HCT116 (cell line): ENCODE results near the gene TAC3. TPM values are rescaled to one million over a fixed set of nuclear protein-coding genes. Genes with fewer than 3 reads are reported as not detected.

Experiments used
- ATAC-seq: fragments of 200-7000 bp; cut with Tn5 transposase; 2 replicates; pipeline ENCODE4 v1.9.1; 2020; ENCODE audit warnings: mild to moderate bottlenecking, moderate library complexity
- BruUV-seq: library from RNA; stranded (reverse); fragments of 400-500 nt; replicated peaks from 2 replicates; lab custom pipeline; 2021; lab: Mats Ljungman, UMichigan
- CTCF ChIA-PET: fragments of 300-600 bp; sonication (Branson Sonifier 250); formaldehyde crosslinking; loops from one replicate; lab custom pipeline; 2021; ENCODE audit warnings: antibody characterized with exemption; lab: Charles Lee
- POLR2A ChIA-PET: fragments of 300-600, 350-600 bp; sonication (Branson Sonifier 250); formaldehyde crosslinking; loops from one replicate; lab custom pipeline; 2021; ENCODE audit warnings: antibody characterized with exemption; lab: Charles Lee
- RAD21 ChIA-PET, 2 experiments: fragments of 300-600 bp; sonication (Branson Sonifier 250); formaldehyde crosslinking; loops; one replicate each; lab custom pipeline; 2023; ENCODE audit warnings: low total read pairs in 2 of 2; ENCODE audit not compliant: uncharacterized antibody in 2 of 2, unreplicated experiment in 2 of 2, low non-redundant PET in 1 of 2; lab: Charles Lee
- DNase-seq: peaks from one replicate; pipeline ENCODE4 v3.0.0-alpha.2; 2010; ENCODE audit warnings: low read depth, low spot score
- H2AFZ ChIP-seq: fragments of 200-600 bp; shearing (Covaris generic), sonication (generic); 2 replicates; pipeline ENCODE4 v1.6.1; 2017; ENCODE audit warnings: low read depth, mixed run types, mixed read lengths, antibody characterized with exemption, low read length; ENCODE audit not compliant: poor library complexity, severe bottlenecking
- H3K27ac ChIP-seq: 2 replicates; pipeline ENCODE4 v1.5.1; 2012; ENCODE audit warnings: low read depth, low read length
- H3K27me3 ChIP-seq: fragments of 200-600 bp; sonication (generic); 2 replicates; pipeline ENCODE4 v1.6.1; 2016; ENCODE audit warnings: mixed run types, low read length, mixed read lengths; ENCODE audit not compliant: insufficient read depth
- H3K36me3 ChIP-seq, 2 experiments: fragments of 200-500 bp in 1 of 2; fragments of 200-600 bp in 1 of 2; sonication (Bioruptor generic) in 1 of 2; sonication (generic) in 1 of 2; 2 replicates each; pipeline versions ENCODE4 v1.5.1 to v1.6.1; 2014 to 2016; ENCODE audit warnings: low read length in 2 of 2, inconsistent platforms in 1 of 2, mixed read lengths in 1 of 2, mixed run types in 1 of 2; ENCODE audit not compliant: insufficient read depth in 2 of 2, control insufficient read depth in 1 of 2
- H3K4me1 ChIP-seq, 2 experiments: fragments of 200-600 bp in 1 of 2; sonication (generic) in 1 of 2; 2 replicates each; pipeline versions ENCODE4 v1.5.1 to v1.6.1; 2012 to 2017; ENCODE audit warnings: low read length in 2 of 2, inconsistent platforms in 1 of 2, mild to moderate bottlenecking in 1 of 2, mixed read lengths in 1 of 2, mixed run types in 1 of 2, moderate library complexity in 1 of 2; ENCODE audit not compliant: insufficient read depth in 2 of 2, control insufficient read depth in 1 of 2
- H3K4me2 ChIP-seq: fragments of 200-600 bp; sonication (generic); 2 replicates; pipeline ENCODE4 v1.6.1; 2017; ENCODE audit warnings: mixed run types, low read length, mixed read lengths
- H3K4me3 ChIP-seq, 2 experiments: fragments of 200-600 bp in 1 of 2; sonication (generic) in 1 of 2; replicated peaks in 1 of 2; 2 replicates each; pipeline ENCODE4 v1.5.1; 2011 to 2016; ENCODE audit warnings: low read length in 2 of 2, control low read depth in 1 of 2, low read depth in 1 of 2, mild to moderate bottlenecking in 1 of 2, mixed read lengths in 1 of 2, mixed run types in 1 of 2
- H3K79me2 ChIP-seq: fragments of 200-600 bp; sonication (generic); 2 replicates; pipeline ENCODE4 v1.6.1; 2017; ENCODE audit warnings: mild to moderate bottlenecking, mixed run types, low read length, moderate library complexity, mixed read lengths; ENCODE audit not compliant: insufficient read depth
- H3K9ac ChIP-seq: fragments of 200-600 bp; sonication (generic); 2 replicates; pipeline ENCODE4 v1.6.1; 2016; ENCODE audit warnings: low read length, mixed read lengths
- H3K9me2 ChIP-seq: fragments of 200-600 bp; sonication (generic), shearing (Covaris generic); 2 replicates; pipeline ENCODE4 v1.6.1; 2017; ENCODE audit warnings: mixed run types, mild to moderate bottlenecking, moderate library complexity; ENCODE audit not compliant: insufficient read depth
- H3K9me3 ChIP-seq, 2 experiments: fragments of 200-500 bp in 1 of 2; fragments of 200-600 bp in 1 of 2; sonication (Bioruptor generic) in 1 of 2; sonication (generic) in 1 of 2; 2 replicates each; pipeline ENCODE4 v1.6.1; 2014 to 2017; ENCODE audit warnings: low read length in 2 of 2, mixed read lengths in 2 of 2, inconsistent platforms in 1 of 2, low read depth in 1 of 2, mild to moderate bottlenecking in 1 of 2, mixed run types in 1 of 2, moderate library complexity in 1 of 2; ENCODE audit not compliant: control insufficient read depth in 1 of 2, insufficient read depth in 1 of 2
- H4K20me1 ChIP-seq: fragments of 200-600 bp; sonication (generic), shearing (Covaris generic); 2 replicates; pipeline ENCODE4 v1.6.1; 2017; ENCODE audit warnings: mixed run types, mild to moderate bottlenecking, moderate library complexity; ENCODE audit not compliant: insufficient read depth
- EGR1 ChIP-seq: IDR thresholded peaks from 2 replicates; pipeline ENCODE4 v1.6.1; 2012; ENCODE audit warnings: low read depth
- EZH2phosphoT487 ChIP-seq: fragments of 200-600 bp; IDR thresholded peaks from 2 replicates; pipeline ENCODE4 v1.6.1; 2018; ENCODE audit warnings: antibody characterized with exemption, borderline replicate concordance
- JUND ChIP-seq: IDR thresholded peaks from 2 replicates; pipeline ENCODE4 v1.6.1; 2012
- MAX ChIP-seq: IDR thresholded peaks from 2 replicates; pipeline ENCODE4 v1.6.1; 2012
- POLR2A ChIP-seq: IDR thresholded peaks from 2 replicates; pipeline ENCODE4 v1.7.0; 2011; ENCODE audit warnings: borderline replicate concordance; ENCODE audit not compliant: insufficient read depth, insufficient read length; ENCODE audit errors: extremely low read depth
- POLR2AphosphoS5 ChIP-seq: IDR thresholded peaks from 2 replicates; pipeline ENCODE4 v1.6.1; 2011; ENCODE audit warnings: mild to moderate bottlenecking, low read depth, low read length, moderate library complexity
- RAD21 ChIP-seq: IDR thresholded peaks from 2 replicates; pipeline ENCODE4 v1.6.1; 2012; ENCODE audit warnings: low read depth, mild to moderate bottlenecking
- SP1 ChIP-seq: IDR thresholded peaks from 2 replicates; pipeline ENCODE4 v1.6.1; 2012; ENCODE audit warnings: low read depth
- TCF7L2 ChIP-seq: IDR thresholded peaks from 2 replicates; pipeline ENCODE4 v1.7.0; 2011; ENCODE audit warnings: borderline replicate concordance, inconsistent platforms; ENCODE audit not compliant: insufficient read depth, insufficient read length; ENCODE audit errors: extremely low read depth
- YY1 ChIP-seq: IDR thresholded peaks from 2 replicates; pipeline ENCODE4 v1.6.1; 2011; ENCODE audit warnings: low read length, low read depth, moderate library complexity, mild to moderate bottlenecking; ENCODE audit not compliant: insufficient replicate concordance; ENCODE audit errors: extremely low read depth
- ZBTB33 ChIP-seq: IDR thresholded peaks from 2 replicates; pipeline ENCODE4 v1.6.1; 2011; ENCODE audit warnings: mild to moderate bottlenecking, low read length, moderate library complexity; ENCODE audit not compliant: insufficient replicate concordance; ENCODE audit errors: extremely low read depth
- ZFX ChIP-seq: fragments of 450-650 bp; IDR thresholded peaks from 2 replicates; pipeline ENCODE4 v1.6.1; 2017
- intact Hi-C: fragments of 100-400 bp; cut with micrococcal nuclease; formaldehyde crosslinking; loops from 2 replicates; pipeline ENCODE4 v1.10.0; 2022
- total RNA-seq: library from RNA; stranded (reverse); gene quantifications from one replicate; pipeline ENCODE4 v1.2.1, GENCODE V29; 2021; ENCODE audit not compliant: unreplicated experiment
- TF ChIP-seq, protein P1 (sequence below): IDR thresholded peaks from 2 replicates; pipeline ENCODE4 v1.6.1; 2012; ENCODE audit warnings: low read depth

TAC3 gene
- total RNA-seq, 1 experiment from 2014 or later = not detected

- no peak for TF ChIP-seq EZH2phosphoT487
- TF ChIP-seq ZFX = no peak
- no peak for TF ChIP-seq JUND
These were observed 35.3 kb downstream of the TAC3 start (continued) for GRCh38 chr12:56980941-56981530.

GRCh38 chr12:56980268-56980667 is 36.1 kb downstream of the TAC3 start:
- CTCF ChIA-PET = no interaction called here
- no TSS peak for BruUV-seq
- DNase-seq (no peak), ATAC-seq (no peak)
- Histone ChIP-seq H3K27me3 (no peaks in the 10 kb centered on the region), H3K36me3 (no peaks in the 10 kb centered on the region), H3K79me2 (no peaks in the 10 kb centered on the region), H3K4me1 (no peaks in the 10 kb centered on the region), H2AFZ (no peak overlapping the region), H3K4me2 (no peak overlapping the region), H4K20me1 (no peaks in the 10 kb centered on the region), H3K9me2 (no peaks in the 10 kb centered on the region), H3K27ac (no peak overlapping the region), H3K4me3 (no peak overlapping the region), H3K9me3 (no peaks in the 10 kb centered on the region), H3K9ac (no peak overlapping the region)
- TF ChIP-seq ZFX = no peak
- TF ChIP-seq YY1 = no peak
- TF ChIP-seq POLR2AphosphoS5 = no peak
- no peak for TF ChIP-seq SP1
- no peak for TF ChIP-seq MAX
- TF ChIP-seq ZBTB33 = no peak
- TF ChIP-seq POLR2A = no peak
- TF ChIP-seq RAD21 = no peak
- TF ChIP-seq, protein P1, sequence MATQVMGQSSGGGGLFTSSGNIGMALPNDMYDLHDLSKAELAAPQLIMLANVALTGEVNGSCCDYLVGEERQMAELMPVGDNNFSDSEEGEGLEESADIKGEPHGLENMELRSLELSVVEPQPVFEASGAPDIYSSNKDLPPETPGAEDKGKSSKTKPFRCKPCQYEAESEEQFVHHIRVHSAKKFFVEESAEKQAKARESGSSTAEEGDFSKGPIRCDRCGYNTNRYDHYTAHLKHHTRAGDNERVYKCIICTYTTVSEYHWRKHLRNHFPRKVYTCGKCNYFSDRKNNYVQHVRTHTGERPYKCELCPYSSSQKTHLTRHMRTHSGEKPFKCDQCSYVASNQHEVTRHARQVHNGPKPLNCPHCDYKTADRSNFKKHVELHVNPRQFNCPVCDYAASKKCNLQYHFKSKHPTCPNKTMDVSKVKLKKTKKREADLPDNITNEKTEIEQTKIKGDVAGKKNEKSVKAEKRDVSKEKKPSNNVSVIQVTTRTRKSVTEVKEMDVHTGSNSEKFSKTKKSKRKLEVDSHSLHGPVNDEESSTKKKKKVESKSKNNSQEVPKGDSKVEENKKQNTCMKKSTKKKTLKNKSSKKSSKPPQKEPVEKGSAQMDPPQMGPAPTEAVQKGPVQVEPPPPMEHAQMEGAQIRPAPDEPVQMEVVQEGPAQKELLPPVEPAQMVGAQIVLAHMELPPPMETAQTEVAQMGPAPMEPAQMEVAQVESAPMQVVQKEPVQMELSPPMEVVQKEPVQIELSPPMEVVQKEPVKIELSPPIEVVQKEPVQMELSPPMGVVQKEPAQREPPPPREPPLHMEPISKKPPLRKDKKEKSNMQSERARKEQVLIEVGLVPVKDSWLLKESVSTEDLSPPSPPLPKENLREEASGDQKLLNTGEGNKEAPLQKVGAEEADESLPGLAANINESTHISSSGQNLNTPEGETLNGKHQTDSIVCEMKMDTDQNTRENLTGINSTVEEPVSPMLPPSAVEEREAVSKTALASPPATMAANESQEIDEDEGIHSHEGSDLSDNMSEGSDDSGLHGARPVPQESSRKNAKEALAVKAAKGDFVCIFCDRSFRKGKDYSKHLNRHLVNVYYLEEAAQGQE = no peak
- no peak for TF ChIP-seq TCF7L2
- TF ChIP-seq EGR1 = no peak
- RAD21 ChIA-PET = no interaction called here
- POLR2A ChIA-PET = no interaction called here
- intact Hi-C loops = no loop called here
